OCI-LY3 (cell line): ENCODE results near the gene ZNF827.

Experiments
- H2AFZ ChIP-seq: fragments of 200-600, 300-600 bp; shearing (Covaris generic); 2 replicates; pipeline ENCODE4 v1.6.0; 2014; ENCODE audit warnings: antibody characterized with exemption, low read depth, low read length
- H3K27ac ChIP-seq: fragments of 200-600, 300-600 bp; sonication (generic); 2 replicates; pipeline ENCODE4 v1.5.1; 2014; ENCODE audit warnings: mild to moderate bottlenecking, low read length, moderate library complexity, mixed read lengths
- H3K27me3 ChIP-seq: fragments of 200-600, 300-600 bp; sonication (generic); 2 replicates; pipeline ENCODE4 v1.6.1; 2014; ENCODE audit warnings: low read depth, low read length, mixed read lengths
- H3K36me3 ChIP-seq: fragments of 200-600, 300-600 bp; sonication (generic); replicated peaks from 2 replicates; pipeline ENCODE3; 2014; ENCODE audit warnings: low read depth, low read length, mixed read lengths
- H3K4me1 ChIP-seq: fragments of 300-600, 200-600 bp; sonication (generic); 2 replicates; pipeline ENCODE4 v1.6.1; 2014; ENCODE audit warnings: low read length, mixed read lengths
- H3K4me2 ChIP-seq: fragments of 200-600, 300-600 bp; sonication (generic); 2 replicates; pipeline ENCODE4 v1.6.1; 2014; ENCODE audit warnings: low read length, mixed read lengths
- H3K4me3 ChIP-seq: fragments of 300-600, 200-600 bp; sonication (generic); 2 replicates; pipeline ENCODE4 v1.5.1; 2014; ENCODE audit warnings: antibody characterized with exemption, mild to moderate bottlenecking, low read length, moderate library complexity
- H3K79me2 ChIP-seq: fragments of 300-600, 200-600 bp; shearing (Covaris generic); 2 replicates; pipeline ENCODE4 v1.6.1; 2014; ENCODE audit warnings: mild to moderate bottlenecking, low read length, mixed read lengths
- H3K9ac ChIP-seq: fragments of 300-600, 200-600 bp; shearing (Covaris generic); 2 replicates; pipeline ENCODE4 v1.6.0; 2014; ENCODE audit warnings: mild to moderate bottlenecking, low read length, moderate library complexity
- H3K9me3 ChIP-seq: fragments of 200-600, 300-600 bp; shearing (Covaris generic); 2 replicates; pipeline ENCODE4 v1.6.1; 2014; ENCODE audit warnings: low read length, mixed read lengths; ENCODE audit not compliant: insufficient read depth
- H4K20me1 ChIP-seq: fragments of 200-600, 300-600 bp; sonication (generic); 2 replicates; pipeline ENCODE4 v1.6.1; 2016; ENCODE audit warnings: low read length, mixed read lengths; ENCODE audit not compliant: insufficient read depth
- CTCF ChIP-seq: fragments of 200-600, 300-600 bp; sonication (generic); IDR thresholded peaks from 2 replicates; pipeline ENCODE4 v1.5.1; 2014; ENCODE audit warnings: antibody characterized with exemption, low read length, low read depth
- EZH2phosphoT487 ChIP-seq: fragments of 200-600 bp; shearing (Covaris generic); IDR thresholded peaks from 2 replicates; pipeline ENCODE4 v1.6.1; 2018; ENCODE audit warnings: antibody characterized with exemption, mixed run types, low read depth

Gene ZNF827

GRCh38 chr4:145819101-145819852 is 119.3 kb downstream of the ZNF827 start:
- Histone ChIP-seq H3K9me3 (no peaks in the 10 kb centered on the region), H3K4me1 (peaks cover 55% of the 10 kb centered on the region), H3K4me3 (peak overlapping the region; percentile 44), H4K20me1 (no peaks in the 10 kb centered on the region), H3K27ac (peak overlapping the region; percentile 65), H3K9ac (peak overlapping the region; percentile 17; the same call in 1 of the 2 replicates), H3K79me2 (no peaks in the 10 kb centered on the region), H2AFZ (peak overlapping the region; percentile 2; the same call in 1 of the 2 replicates), H3K36me3 (peaks cover 46% of the 10 kb centered on the region), H3K27me3 (no peaks in the 10 kb centered on the region), H3K4me2 (peak overlapping the region; percentile 62)
- TF ChIP-seq CTCF (no peak), EZH2phosphoT487 (no peak)

- Histone ChIP-seq H3K9me3 (no peaks in the 10 kb centered on the region), H3K27ac (no peak overlapping the region), H3K27me3 (no peaks in the 10 kb centered on the region), H3K9ac (no peak overlapping the region), H3K4me1 (peaks cover 42% of the 10 kb centered on the region), H3K36me3 (peaks cover 53% of the 10 kb centered on the region), H3K4me2 (no peak overlapping the region), H3K79me2 (no peaks in the 10 kb centered on the region), H3K4me3 (no peak overlapping the region), H4K20me1 (no peaks in the 10 kb centered on the region), H2AFZ (no peak overlapping the region)
- TF ChIP-seq CTCF (no peak), EZH2phosphoT487 (no peak)
Measured at GRCh38 chr4:145818011-145818410, 120.6 kb downstream of the ZNF827 start.

GRCh38 chr4:145816091-145816490 is 122.5 kb downstream of the ZNF827 start:
- no peaks in the 10 kb centered on the region for H3K79me2 ChIP-seq
- H3K27me3 ChIP-seq = no peaks in the 10 kb centered on the region
- no peak overlapping the region for H3K4me2 ChIP-seq
- no peak overlapping the region for H3K9ac ChIP-seq
- no peaks in the 10 kb centered on the region for H3K9me3 ChIP-seq
- H2AFZ ChIP-seq = no peak overlapping the region
- peaks cover 23% of the 10 kb centered on the region for H3K4me1 ChIP-seq
- H3K27ac ChIP-seq = no peak overlapping the region
- TF ChIP-seq CTCF = no peak
- no peak for TF ChIP-seq EZH2phosphoT487
- H3K4me3 ChIP-seq = no peak overlapping the region
- no peaks in the 10 kb centered on the region for H4K20me1 ChIP-seq
- H3K36me3 ChIP-seq = peaks cover 60% of the 10 kb centered on the region

- Histone ChIP-seq H2AFZ (no peak overlapping the region), H3K27me3 (no peaks in the 10 kb centered on the region), H3K9me3 (no peaks in the 10 kb centered on the region), H4K20me1 (no peaks in the 10 kb centered on the region), H3K4me2 (no peak overlapping the region), H3K27ac (no peak overlapping the region), H3K4me3 (no peak overlapping the region), H3K79me2 (no peaks in the 10 kb centered on the region), H3K9ac (no peak overlapping the region), H3K4me1 (peaks cover 18% of the 10 kb centered on the region), H3K36me3 (peaks cover 64% of the 10 kb centered on the region)
- no peak for TF ChIP-seq EZH2phosphoT487
- TF ChIP-seq CTCF = no peak
Measured at GRCh38 chr4:145815626-145816025, 123.0 kb downstream of the ZNF827 start.
